ENCODE measurements around the gene KPNA3. TPM values are rescaled to one million over a fixed set of nuclear protein-coding genes. Genes with fewer than 3 reads are reported as not detected.
"Not testable (repeated sequence)": the region's sequence is repeated elsewhere in the genome, so short reads cannot be mapped to it uniquely, and the experiment has no call there.

Gene KPNA3, protein sequence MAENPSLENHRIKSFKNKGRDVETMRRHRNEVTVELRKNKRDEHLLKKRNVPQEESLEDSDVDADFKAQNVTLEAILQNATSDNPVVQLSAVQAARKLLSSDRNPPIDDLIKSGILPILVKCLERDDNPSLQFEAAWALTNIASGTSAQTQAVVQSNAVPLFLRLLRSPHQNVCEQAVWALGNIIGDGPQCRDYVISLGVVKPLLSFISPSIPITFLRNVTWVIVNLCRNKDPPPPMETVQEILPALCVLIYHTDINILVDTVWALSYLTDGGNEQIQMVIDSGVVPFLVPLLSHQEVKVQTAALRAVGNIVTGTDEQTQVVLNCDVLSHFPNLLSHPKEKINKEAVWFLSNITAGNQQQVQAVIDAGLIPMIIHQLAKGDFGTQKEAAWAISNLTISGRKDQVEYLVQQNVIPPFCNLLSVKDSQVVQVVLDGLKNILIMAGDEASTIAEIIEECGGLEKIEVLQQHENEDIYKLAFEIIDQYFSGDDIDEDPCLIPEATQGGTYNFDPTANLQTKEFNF
- 51.1 TPM for polyA plus RNA-seq (2013, experiment 1 of 2; ENCODE audit: insufficient read length)
- polyA plus RNA-seq (2013, experiment 2 of 2; ENCODE audit: insufficient read length) = 41.2 TPM

- peak; percentile 96 for DNase-seq
Measured at GRCh38 chr13:49792550-49793324, at the start of gene KPNA3. Gene KPNA3, minus strand, starts transcription at chr13:49792682. Its CDS starts 176 bp downstream, at chr13:49792506.

DNA sequence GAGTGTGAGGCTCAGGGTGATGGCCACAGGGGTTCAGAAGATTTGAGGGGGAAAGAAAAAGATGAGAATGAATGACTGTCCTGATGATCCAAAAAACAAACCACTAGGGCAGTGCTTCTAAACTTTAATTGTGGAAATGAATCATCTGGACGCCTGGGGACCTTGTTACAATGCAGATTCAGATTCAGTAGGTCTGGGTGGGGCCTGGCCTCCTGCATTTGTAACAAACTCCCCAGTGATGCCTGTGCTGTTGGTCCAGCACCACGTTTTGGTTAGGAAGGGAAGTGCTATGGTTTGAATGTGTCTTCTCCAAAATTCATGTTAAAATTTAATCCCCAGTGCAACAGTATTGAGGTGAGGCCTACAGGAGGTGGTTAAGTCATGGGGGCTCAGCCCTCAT is 49.5 kb upstream of the KPNA3 start:
- DNase-seq = no peak

DNA sequence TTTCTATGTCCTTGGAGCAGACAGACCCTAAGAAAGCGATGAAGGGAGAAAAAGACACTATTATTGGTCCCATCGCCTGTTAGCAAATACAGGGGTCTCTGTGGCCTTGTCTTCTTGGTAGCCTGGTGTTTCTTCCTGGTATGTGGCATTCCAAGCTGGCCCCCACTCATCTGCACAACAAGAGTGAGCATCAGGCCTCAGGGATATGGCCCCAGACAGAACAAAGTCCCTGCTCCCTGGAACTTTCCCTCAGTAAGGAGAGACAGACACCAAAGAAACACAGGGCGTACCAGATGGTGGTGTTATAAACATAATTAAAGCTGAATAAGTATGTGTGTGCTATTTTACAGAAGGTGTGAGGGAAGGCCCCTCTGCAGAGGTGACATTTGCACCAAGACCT is 48.2 kb upstream of the KPNA3 start:
- DNase-seq = no peak

DNA sequence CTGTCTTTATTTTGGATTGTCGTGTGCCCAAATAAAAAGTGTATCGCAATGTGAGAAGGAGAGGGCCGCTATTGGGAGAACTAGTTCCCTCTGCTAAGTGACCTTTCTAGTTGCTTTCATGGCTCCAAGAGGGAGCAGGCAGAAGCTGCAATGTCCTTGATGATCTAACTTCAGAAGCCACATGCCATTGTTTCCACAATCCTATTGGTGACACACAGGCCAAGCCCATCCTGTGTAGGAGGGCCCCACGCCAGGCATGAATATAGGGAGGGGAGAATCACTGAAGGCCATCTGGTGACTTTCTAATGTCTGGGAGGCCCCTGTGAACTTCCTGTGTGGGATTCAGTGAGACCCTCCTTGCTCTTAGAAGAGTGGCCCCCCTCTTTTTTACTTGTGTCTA is 47.8 kb upstream of the KPNA3 start:
- DNase-seq = peak; percentile 27

GRCh38 chr13:49838989-49839388 is 46.5 kb upstream of the KPNA3 start:
- DNase-seq = no peak

- no peak for DNase-seq
Measured at GRCh38 chr13:49836516-49836915, 44.0 kb upstream of the KPNA3 start.

GRCh38 chr13:49833402-49833801 is 40.9 kb upstream of the KPNA3 start:
- no peak for DNase-seq

DNA sequence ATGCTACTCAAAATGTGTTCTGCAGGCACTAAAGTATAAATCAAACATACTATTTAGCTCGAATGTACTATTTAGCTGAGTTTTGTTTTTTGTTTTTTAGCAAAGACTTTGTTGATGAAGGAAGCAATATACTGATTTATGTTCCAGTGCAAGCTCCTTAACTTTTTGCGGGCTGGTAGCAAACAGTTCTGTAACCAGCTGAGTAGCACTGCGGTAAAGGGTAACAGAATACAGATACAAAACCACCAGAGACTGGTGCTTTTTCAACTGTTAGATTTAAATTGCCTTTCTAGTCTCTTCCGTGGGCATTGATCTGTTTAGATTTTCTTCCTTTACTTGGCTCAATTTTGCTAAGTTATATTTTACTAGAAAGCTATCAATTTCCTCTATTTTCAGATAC is 39.0 kb upstream of the KPNA3 start:
- DNase-seq = no peak

- DNase-seq = no peak
Measured at GRCh38 chr13:49830721-49831120, 38.2 kb upstream of the KPNA3 start.

DNA sequence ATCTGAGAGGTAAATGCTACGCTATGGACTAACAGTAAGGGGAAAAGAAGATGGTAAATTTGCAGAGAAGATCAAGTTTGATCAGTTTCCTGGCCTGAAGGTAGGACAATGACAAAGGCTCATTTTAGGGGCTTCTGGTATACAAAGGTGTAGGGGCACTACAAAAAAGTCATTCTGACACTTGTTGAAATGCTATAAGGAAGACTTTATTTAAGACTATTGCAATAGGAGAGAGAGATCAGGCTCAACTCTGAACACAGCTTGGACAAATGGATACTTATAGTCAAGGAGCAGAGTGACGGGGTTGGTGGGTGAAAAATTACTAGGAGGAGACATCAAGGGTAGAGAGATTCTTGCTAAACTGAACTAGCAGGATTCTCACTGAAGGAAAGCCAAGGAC is 37.2 kb upstream of the KPNA3 start:
- DNase-seq = no peak

- no peak for DNase-seq
Measured at GRCh38 chr13:49828453-49828852, 36.0 kb upstream of the KPNA3 start.

DNA sequence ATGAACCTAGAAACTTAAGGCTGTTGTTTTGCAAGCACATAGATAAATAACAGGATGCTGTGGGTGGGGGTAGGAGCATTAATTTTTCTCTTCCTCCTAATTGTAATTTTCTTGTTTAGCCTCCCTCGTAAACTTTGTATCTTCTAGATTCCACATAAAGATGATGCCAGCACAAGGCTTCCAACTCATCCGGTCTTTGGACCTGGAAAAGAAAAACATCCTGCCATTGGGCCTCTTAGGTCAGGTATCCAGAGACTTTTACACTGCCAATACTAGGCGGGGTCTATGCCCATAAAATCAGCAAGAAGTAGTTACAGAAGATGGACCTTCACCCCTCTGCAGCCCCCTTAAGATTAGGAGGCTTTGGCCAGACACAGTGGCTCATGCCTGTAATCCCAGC is 35.4 kb upstream of the KPNA3 start:
- DNase-seq = no peak

GRCh38 chr13:49827336-49827735 is 34.9 kb upstream of the KPNA3 start:
- DNase-seq = no peak

DNA sequence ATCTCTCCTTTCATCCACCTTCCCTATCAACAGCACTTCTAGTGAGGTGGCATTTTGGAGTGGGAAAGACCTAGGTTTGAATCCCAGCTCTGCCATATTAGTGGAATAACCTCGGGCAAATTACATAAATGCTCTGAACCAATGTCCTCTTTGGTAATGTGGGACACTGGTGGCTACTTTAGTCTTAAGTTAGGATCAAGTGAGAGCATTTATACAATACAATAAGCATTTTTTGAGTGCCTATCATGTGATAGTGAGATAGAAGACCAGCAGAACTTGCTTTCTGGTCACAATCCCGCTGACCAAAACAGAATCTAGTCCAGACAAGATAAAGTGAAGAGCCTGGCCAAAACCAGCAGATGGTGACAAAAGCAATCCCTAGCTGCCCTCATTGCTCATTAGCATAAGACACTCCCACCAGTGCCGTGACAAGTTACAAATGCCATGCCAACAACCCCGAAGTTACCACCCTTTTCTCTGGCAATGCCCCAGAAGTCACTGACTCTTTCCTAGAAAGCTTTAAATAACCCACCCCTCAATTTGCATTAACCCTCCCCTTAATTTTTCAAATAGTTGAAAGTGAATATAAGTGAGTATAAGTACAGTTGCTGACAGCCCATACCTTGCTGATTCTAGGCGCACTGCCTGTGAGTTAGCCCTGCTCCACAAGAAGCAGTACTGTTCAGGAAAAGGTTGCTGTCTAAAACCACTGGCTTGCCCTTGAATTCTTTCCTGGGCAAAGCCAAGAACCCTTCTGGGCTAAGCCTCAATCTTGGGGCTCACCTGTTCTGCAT is 28.9 kb upstream of the KPNA3 start:
- no peak for DNase-seq

- no peak for DNase-seq
Measured at GRCh38 chr13:49820591-49821215, 28.2 kb upstream of the KPNA3 start.

DNA sequence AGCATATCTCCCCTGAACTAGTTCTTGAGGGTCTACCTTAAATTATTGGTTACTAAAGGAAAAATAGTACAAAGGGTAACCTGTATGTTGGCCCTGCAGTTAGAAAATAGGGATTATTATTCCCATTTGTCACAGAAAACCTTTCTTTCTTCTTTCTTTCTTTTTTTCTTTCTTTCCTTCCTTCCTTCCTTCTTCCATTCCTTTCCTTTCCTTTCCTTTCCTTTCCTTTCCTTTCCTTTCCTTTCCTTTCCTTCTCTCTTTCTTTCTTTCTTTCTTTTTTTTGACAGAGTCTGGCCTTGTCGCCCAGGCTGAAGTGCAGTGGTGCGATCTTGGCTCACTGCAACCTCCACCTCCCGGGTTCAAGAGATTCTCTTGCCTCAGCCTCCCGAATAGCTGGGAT is 23.6 kb upstream of the KPNA3 start:
- DNase-seq = not testable (repeated sequence)

DNA sequence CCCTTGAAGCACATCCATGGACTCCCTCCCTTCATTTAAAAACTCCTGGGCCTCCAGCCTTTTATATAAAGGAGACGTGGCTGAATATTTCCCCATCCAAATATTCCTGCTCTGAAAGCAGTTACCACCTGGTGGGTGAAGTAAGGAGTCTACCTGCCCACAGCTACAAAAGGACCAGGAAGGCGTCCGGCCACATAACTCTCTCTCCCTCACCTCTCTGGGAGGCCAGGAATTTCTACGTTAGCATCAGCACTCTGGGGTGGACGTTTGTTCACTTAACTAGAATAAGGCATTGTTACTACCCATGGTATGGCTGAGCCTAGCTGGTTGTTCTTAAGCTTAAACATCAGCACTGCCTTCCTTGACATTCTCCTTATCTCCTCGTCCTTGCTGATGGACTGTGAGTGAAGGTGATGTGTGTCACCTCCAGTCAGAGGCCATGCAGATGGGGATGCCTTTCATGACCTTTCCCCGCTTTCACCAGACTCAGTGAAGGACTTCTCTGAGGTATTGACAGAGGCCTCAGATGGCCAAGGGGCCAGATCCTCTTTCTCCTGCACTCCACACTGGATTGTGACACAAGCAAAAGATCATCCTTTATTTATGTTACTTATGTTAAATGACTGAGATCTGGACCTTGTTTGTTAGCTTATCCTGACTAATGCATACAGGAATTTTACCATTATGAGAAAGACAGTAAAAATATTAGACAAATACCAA is 22.2 kb upstream of the KPNA3 start:
- peak; percentile 17 for DNase-seq

- DNase-seq = no peak
Measured at GRCh38 chr13:49812812-49813211, 20.3 kb upstream of the KPNA3 start.

- DNase-seq = no peak
Measured at GRCh38 chr13:49811527-49811908, 19.0 kb upstream of the KPNA3 start.

DNA sequence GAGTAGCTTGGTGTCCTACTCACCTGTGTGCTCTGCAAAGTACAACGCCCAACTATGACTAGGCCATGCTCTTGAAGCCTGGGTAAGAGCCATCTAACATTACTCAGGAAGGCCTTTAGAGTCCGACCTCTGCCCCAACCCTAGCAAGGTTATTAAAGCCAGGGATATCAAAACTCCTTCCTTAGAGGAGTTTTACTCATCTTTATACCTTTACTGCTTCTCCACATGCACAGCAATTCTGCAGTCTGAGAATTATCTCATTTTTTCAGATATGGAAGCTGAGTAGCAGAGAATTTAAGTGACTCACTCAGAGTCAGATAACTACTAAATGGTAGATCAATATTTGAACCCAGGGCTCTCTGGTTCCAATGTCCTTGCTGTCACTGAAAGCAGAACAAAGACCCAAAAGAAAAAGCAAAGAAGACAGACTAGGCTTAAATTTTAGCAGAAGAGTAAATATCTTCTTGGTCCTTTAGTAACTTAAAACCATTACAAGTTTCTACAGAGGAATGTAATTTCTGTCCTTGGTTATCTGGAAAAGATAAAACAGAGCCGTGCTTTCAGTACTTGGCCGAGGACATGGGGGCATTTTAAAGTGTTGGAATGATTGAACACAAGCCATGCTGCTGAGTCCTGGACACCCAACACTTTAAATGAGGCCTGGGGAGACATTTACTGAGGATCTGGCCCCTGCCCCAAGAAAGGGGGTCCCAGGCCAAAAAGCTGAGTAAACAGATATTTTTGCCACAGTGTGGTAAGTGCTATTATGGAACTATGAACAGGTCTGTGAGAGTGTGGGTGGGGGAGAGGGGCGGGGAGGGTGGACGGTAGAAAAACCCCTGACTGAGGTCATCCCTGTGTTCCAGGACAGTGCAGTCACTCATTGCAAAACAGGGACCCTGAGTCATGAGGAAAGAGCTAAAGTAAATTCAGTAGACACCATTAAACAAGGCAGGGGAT is 18.4 kb upstream of the KPNA3 start:
- peak; percentile 2 for DNase-seq
